OCI-LY7 (cell line): ENCODE measurements around the gene SGMS1.

ENCODE experiments used
- CTCF ChIP-seq: fragments of 200-600 bp; sonication (generic); conservative IDR thresholded peaks from 2 replicates; pipeline ENCODE4 v1.5.1; 2014; ENCODE audit warnings: mild to moderate bottlenecking, antibody characterized with exemption, low read length, moderate library complexity, mixed read lengths
- EZH2phosphoT487 ChIP-seq: fragments of 200-600 bp; sonication (generic); IDR thresholded peaks from 2 replicates; pipeline ENCODE4 v1.6.1; 2018; ENCODE audit warnings: low read depth, borderline replicate concordance, mild to moderate bottlenecking, mixed run types, antibody characterized with exemption, low read length, moderate library complexity, mixed read lengths

- no peak for TF ChIP-seq CTCF
- TF ChIP-seq EZH2phosphoT487: no peak
Observed at GRCh38 chr10:50623663-50624412, at the start of gene SGMS1.
